ENCODE measurements around the gene TMEM131L. TPM values are rescaled to one million over a fixed set of nuclear protein-coding genes. Genes with fewer than 3 reads are reported as not detected.

The TMEM131L gene
- total RNA-seq, 3 donors from 2014 or later, result 18.7 to 22.0 (median 19.5) TPM

DNA sequence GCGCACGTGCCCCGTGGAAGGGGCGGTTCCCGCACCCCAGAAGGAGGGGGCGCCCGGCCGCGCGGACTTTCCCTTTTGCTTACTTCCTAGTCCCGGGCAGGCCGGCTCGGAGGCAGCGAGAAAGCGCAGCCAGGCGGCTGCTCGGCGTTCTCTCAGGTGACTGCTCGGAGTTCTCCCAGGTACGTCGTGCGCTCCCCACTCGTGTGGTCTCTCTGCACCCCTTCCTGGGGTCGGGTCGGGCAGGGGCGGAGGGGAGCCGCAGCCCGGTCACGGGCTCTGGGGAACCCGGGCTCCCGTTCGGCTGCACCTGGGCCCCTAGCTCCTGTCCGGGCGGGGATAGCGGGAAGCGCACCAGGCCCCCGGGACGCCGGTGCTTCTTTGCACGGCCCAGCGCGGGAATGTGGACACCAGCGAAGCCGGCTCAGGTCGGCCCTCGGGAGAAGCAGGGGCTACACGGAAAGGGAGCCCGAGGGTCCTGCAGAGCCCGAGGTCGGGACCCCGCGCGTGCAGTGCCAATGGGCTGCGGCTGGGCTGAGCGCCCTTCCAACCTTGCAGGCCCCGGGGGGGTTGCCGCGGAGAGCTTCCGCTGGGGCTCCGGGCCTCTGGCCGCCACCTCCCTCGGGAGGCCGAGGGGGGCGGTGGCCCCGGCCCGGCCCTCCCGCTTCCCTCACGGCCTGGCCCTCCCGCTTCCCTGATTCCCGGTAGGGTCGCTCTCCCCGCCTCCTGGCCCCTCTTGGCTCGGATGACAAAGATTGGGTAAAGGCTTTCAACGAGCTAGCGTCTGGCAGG, 218.2 kb downstream of the TMEM131L start, which contains the start of gene TLR2:
TSS of gene TLR2 (plus strand) at position 99 of the 789 bp plus-strand sequence. CDS start 18,628 bp downstream, outside the sequence.
- Histone ChIP-seq H3K27ac (peak within 1 kb of the TSS; percentile 64 to 83), H3K4me1 (no peaks in the 10 kb centered on the region), H3K36me3 (peaks cover 5% of the 10 kb centered on the region), H3K27me3 (no peaks in the 10 kb centered on the region), H3K4me3 (peak within 1 kb of the TSS; percentile 57 to 86 (median 72)), H3K9me3 (peaks cover 8% of the 10 kb centered on the region in 2 donors)
- intact Hi-C loops (cut with DNase I; ENCODE audit: low total_unique reads), result no loop called here
- peak; percentile 58 to 74 for DNase-seq (ENCODE audit: low spot score in 2 of 2)
- TF ChIP-seq, protein P1, sequence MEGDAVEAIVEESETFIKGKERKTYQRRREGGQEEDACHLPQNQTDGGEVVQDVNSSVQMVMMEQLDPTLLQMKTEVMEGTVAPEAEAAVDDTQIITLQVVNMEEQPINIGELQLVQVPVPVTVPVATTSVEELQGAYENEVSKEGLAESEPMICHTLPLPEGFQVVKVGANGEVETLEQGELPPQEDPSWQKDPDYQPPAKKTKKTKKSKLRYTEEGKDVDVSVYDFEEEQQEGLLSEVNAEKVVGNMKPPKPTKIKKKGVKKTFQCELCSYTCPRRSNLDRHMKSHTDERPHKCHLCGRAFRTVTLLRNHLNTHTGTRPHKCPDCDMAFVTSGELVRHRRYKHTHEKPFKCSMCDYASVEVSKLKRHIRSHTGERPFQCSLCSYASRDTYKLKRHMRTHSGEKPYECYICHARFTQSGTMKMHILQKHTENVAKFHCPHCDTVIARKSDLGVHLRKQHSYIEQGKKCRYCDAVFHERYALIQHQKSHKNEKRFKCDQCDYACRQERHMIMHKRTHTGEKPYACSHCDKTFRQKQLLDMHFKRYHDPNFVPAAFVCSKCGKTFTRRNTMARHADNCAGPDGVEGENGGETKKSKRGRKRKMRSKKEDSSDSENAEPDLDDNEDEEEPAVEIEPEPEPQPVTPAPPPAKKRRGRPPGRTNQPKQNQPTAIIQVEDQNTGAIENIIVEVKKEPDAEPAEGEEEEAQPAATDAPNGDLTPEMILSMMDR (IDR thresholded peaks at IDR 0.05), result no peak
- TF ChIP-seq POLR2AphosphoS5 (IDR thresholded peaks at IDR 0.05) (no peak), POLR2A (IDR thresholded peaks at IDR 0.05) (no peak)

DNA sequence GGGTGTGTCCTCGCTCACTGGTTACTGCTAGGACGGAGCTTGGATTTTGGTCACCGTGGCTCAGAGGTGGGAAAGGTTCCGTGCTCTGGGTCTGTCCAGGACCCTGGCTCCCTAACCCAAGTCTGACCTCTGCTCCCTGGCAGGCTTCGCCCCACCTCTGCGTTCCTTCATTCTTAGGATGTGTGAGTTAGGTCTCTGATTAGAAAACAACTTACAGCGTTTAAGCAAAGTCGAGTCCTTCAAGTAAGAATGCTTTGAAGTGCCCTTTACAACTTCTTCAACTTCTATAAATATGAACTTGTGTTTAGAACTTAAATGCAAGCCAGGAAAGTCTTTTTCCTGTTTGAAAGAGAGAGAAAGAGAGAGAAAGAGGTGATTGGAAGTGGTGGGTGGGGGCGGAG, 218.8 kb downstream of the TMEM131L start:
- Histone ChIP-seq H3K9me3 (peaks cover 8% of the 10 kb centered on the region in 2 donors), H3K4me1 (no peaks in the 10 kb centered on the region), H3K27me3 (no peaks in the 10 kb centered on the region), H3K4me3 (peak overlapping the region; percentile 57 to 86 (median 72)), H3K27ac (peak overlapping the region; percentile 64 to 83), H3K36me3 (peaks cover 5% of the 10 kb centered on the region)
- no peak for DNase-seq (ENCODE audit: low spot score in 2 of 2)
- intact Hi-C loops (cut with DNase I; ENCODE audit: low total_unique reads), result no loop called here
- TF ChIP-seq POLR2A (IDR thresholded peaks at IDR 0.05), result no peak
- TF ChIP-seq POLR2AphosphoS5 (IDR thresholded peaks at IDR 0.05), result no peak
- TF ChIP-seq, protein P1 (IDR thresholded peaks at IDR 0.05), result no peak

Other genes starting within 250 kb of the TMEM131L start
- gene MND1, start 121.7 kb upstream of the TMEM131L start, total RNA-seq, result under 1 TPM in 1 of 3 donors, not detected in 2; 0.64 TPM
- gene TLR2, start 217.9 kb downstream of the TMEM131L start, total RNA-seq, result 10 to 100 TPM; 51.7 to 76.8 (median 52.4) TPM